Measurements from ENCODE around the gene USP20.

The USP20 gene

GRCh38 chr9:129930743-129931142, 95.5 kb downstream of the USP20 start:
- no peak overlapping the region for H3K4me3 ChIP-seq (ENCODE audit: low read depth, low read length)
- H3K27me3 ChIP-seq (ENCODE audit: control insufficient read depth, insufficient read depth, low read length): no peaks in the 10 kb centered on the region
- H3K4me1 ChIP-seq (ENCODE audit: control insufficient read depth, insufficient read depth, low read length): peaks cover 16% of the 10 kb centered on the region
- H3K9me3 ChIP-seq (ENCODE audit: control insufficient read depth, insufficient read depth, low read length): no peaks in the 10 kb centered on the region
- H3K9ac ChIP-seq (ENCODE audit: low read depth, low read length): no peak overlapping the region
- peaks cover 13% of the 10 kb centered on the region for H3K36me3 ChIP-seq (ENCODE audit: control insufficient read depth, insufficient read depth, low read length)
- no peak overlapping the region for H3K27ac ChIP-seq (ENCODE audit: low read depth, low read length)

All from HUES48 (cell line).